Right cardiac atrium (tissue), 5 donors: ENCODE data around the gene VPS13D. TPM values are rescaled to one million over a fixed set of nuclear protein-coding genes. Genes with fewer than 3 reads are reported as not detected.
A peak's percentile ranks its signal among the peaks of the same experiment; 100 is the strongest.

Source experiments
- ATAC-seq, 2 donors: fragments of 200-7000 bp; cut with Tn5 transposase; one replicate each; pipeline versions ENCODE4 v1.8.0 to v1.9.1; 2020; ENCODE audit warnings: moderate library complexity in 2 of 2, mild to moderate bottlenecking in 1 of 2
- DNase-seq, 3 donors: peaks; one replicate each; pipeline ENCODE4 v3.0.0-alpha.2; 2020
- H3K27ac ChIP-seq: one replicate; pipeline ENCODE4 v1.5.1; 2013; ENCODE audit warnings: mild to moderate bottlenecking, low read length, control low read depth, moderate library complexity
- H3K27me3 ChIP-seq: one replicate; pipeline ENCODE4 v1.6.1; 2013; ENCODE audit not compliant: control insufficient read depth, insufficient read depth
- H3K4me1 ChIP-seq: one replicate; pipeline ENCODE4 v1.6.1; 2013; ENCODE audit warnings: low read length; ENCODE audit not compliant: control insufficient read depth, insufficient read depth
- H3K4me3 ChIP-seq: one replicate; pipeline ENCODE4 v1.5.1; 2013; ENCODE audit warnings: low read length, control low read depth
- H3K9me3 ChIP-seq: one replicate; pipeline ENCODE4 v1.6.1; 2013; ENCODE audit warnings: low read length; ENCODE audit not compliant: control insufficient read depth
- WGBS: extraction: QIAGEN DNeasy Blood & Tissue Kit; methylation state at CpG from one replicate; pipeline ENCODE4 v1.1.7; 2013; 5-methylcytosine and 5-hydroxymethylcytosine counted together
- intact Hi-C, 4 donors: fragments of 100-400 bp; cut with DNase I; formaldehyde crosslinking; loops; one replicate each; pipeline versions ENCODE4 v1.11.0 to v1.14.0; 2022 to 2023
- polyA plus RNA-seq: library from polyadenylated mRNA; stranded (reverse); fragments of 200-250 nt; gene quantifications from one replicate; pipeline ENCODE4 v1.2.3, GENCODE V29; 2013
- total RNA-seq, 4 donors: library from RNA; stranded (reverse); fragmentation: NEBNext Ultra II Directional; extraction: Animal tissue kit (Norgen Biotek cat#: 25700); gene quantifications; one replicate each; pipeline ENCODE4 v1.2.1, GENCODE V29; 2021
- donor health status: healthy with polysubstance abuse.
- donor health status: DM: no; HTN: yes; CAD: no.
- donor health status: DM: no; HTN: no; CAD: no.
- donor health status: DM: no; HTN: yes; CAD: no; lungs with severe emphysema.
- donor health status: DM: yes; HTN: yes; CAD: no.

The VPS13D gene
- total and polyA plus RNA-seq, 5 donors = 25.8 to 56.4 (median 54.8) TPM

- no peak overlapping the region for H3K27ac ChIP-seq
- H3K27me3 ChIP-seq = no peaks in the 10 kb centered on the region
- 88% methylated on average over 18 of the region's 18 CpGs for WGBS
- ATAC-seq = no peak
- peak in 1 of 3 donors; percentile 51 for DNase-seq
- H3K4me3 ChIP-seq = no peak overlapping the region
- H3K4me1 ChIP-seq = no peaks in the 10 kb centered on the region
- intact Hi-C loops = no loop called here
- H3K9me3 ChIP-seq = no peaks in the 10 kb centered on the region
Observed at GRCh38 chr1:12201352-12202189, 28.3 kb upstream of the VPS13D start.

DNA sequence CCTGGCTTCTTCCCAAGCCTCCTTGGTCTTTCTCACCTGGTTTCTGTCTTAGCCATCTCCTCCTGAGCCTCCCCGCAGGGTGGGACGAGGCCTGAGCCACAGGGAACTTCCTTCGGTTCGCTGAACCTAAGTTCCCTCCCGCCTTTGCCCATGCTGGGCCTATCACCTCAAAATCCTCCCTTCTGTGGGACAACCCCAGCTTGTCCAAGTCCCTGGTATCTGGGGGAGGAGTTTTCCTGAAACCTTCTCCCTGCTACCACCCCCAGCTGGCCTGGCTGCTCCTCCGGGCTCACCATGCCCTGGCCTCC, 27.7 kb upstream of the VPS13D start:
- Histone ChIP-seq H3K4me1 (no peaks in the 10 kb centered on the region), H3K4me3 (no peak overlapping the region), H3K27ac (no peak overlapping the region), H3K9me3 (no peaks in the 10 kb centered on the region), H3K27me3 (no peaks in the 10 kb centered on the region)
- WGBS = 91% methylated on average over 6 of the region's 6 CpGs
- ATAC-seq (no peak), DNase-seq (peak in 1 of 3 donors; percentile 26)
- intact Hi-C loops = no loop called here

DNA sequence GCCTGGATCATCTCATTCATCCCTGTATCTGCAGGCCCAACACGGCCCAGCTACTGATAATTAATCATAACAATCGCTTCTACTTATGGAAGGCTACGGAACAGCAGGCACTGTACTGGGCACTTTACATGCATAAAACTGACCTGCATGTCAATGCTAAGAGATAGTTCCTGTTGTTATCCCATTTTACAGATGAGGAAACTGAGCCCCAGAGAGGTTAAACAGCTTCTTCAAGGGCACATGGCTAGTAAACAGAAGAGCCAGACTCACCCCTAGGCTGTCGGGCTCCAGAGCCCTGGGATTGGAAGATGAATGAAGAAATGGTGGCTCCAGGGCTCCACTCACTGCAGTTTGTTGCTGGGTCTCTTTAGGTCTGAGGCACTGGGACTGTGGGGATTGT, 27.3 kb upstream of the VPS13D start:
- Histone ChIP-seq H3K27ac (no peak overlapping the region), H3K27me3 (no peaks in the 10 kb centered on the region), H3K4me1 (no peaks in the 10 kb centered on the region), H3K4me3 (no peak overlapping the region), H3K9me3 (no peaks in the 10 kb centered on the region)
- ATAC-seq = no peak
- no peak for DNase-seq
- intact Hi-C loops = no loop called here
- WGBS = 92% methylated on average over 4 of the region's 4 CpGs

DNA sequence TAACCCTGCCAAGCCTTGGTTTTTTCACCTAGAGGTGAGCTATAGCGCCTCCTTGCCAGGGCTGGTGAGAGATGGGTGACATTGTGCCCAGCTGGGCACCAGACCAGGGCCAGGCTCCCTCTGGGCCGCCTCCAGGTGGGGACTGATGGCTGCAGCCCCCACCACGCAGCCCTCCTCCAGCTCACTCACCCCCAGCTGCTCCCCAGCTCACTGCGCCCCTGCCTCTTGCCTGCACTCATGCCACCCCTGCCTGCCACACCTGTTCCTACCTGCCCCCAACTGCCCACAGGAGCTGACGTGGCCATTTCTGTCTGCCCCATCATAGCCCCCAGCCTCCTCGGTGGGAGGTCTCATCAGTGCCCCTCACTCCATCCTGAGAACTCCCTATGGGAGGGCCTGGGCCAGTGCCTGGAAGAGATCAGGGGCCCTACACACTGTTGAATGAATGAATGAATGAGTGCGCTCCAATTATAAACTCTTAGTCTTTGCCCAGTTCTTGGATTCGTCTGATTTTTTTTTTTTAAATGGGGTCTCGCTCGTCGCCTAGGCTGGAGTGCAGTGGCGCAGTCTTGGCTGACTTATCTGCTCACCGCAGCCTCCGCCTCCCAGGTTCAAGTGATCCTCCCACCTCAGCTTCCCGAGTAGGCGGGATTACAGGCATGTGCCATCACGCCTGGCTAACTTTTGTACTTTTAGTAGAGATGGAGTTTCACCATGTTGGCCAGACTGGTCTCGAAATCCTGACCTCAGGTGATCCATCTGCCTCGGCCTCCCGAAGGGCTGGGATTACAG, 26.4 kb upstream of the VPS13D start:
- intact Hi-C loops = no loop called here
- H3K27me3 ChIP-seq = no peaks in the 10 kb centered on the region
- no peaks in the 10 kb centered on the region for H3K4me1 ChIP-seq
- WGBS = 92% methylated on average over 20 of the region's 20 CpGs
- DNase-seq = peak in 1 of 3 donors; percentile 46
- no peak overlapping the region for H3K27ac ChIP-seq
- ATAC-seq = no peak
- no peaks in the 10 kb centered on the region for H3K9me3 ChIP-seq
- H3K4me3 ChIP-seq = no peak overlapping the region

- ATAC-seq (no peak), DNase-seq (peak in 1 of 3 donors; percentile 12)
- Histone ChIP-seq H3K9me3 (no peaks in the 10 kb centered on the region), H3K27me3 (no peaks in the 10 kb centered on the region), H3K4me3 (no peak overlapping the region), H3K4me1 (peaks cover 2% of the 10 kb centered on the region), H3K27ac (no peak overlapping the region)
- 87% methylated on average over 7 of the region's 7 CpGs for WGBS
- intact Hi-C loops = no loop called here
Observed at GRCh38 chr1:12204140-12204539, 25.7 kb upstream of the VPS13D start.

DNA sequence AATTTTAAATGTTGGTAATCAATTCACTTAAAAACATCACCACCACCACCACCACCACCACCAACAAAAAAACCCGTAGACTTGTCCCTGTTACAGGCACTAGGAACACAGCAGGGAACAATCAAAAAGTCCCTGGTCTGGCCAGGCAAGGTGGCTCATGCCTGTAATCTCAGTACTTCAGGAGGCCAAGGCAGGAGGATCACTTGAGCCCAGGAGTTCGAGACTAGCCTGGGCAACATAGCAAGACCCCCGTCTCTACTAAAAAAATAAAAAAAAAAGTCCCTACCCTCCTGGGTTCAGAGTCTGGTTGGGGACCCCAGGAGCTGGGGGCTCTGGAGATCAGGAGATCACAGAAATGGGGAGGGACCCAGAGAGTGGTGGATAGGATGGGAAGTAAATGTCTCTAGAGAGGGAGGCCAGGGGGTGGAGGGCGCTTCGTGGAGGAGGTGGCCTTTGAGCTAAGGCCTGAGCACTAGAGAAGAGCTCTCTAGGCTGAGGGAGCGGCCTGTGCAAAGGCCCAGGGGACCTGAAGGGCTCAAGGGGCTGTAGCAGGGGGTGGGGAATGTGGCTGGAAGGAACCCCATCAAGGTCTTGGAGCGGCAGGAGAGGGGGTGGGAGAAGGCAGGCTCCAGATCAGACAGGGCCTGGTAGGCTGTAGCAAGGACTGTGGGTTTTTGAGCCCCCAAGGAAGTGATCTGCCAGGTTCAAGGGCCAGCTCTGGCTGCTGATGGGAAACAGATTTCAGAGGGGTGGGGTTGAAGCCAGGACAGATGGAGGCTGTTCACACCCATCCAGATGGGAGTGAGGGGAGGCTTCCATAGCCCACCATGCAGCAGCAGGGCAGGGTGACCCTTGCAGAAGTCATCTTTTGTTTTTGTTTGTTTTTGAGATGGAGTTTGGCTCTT, 24.8 kb upstream of the VPS13D start:
- no peak overlapping the region for H3K27ac ChIP-seq
- intact Hi-C loops = no loop called here
- WGBS = 86% methylated on average over 7 of the region's 7 CpGs
- ATAC-seq (no peak), DNase-seq (peak in 1 of 3 donors; percentile 39)
- peaks cover 2% of the 10 kb centered on the region for H3K4me1 ChIP-seq
- H3K4me3 ChIP-seq = no peak overlapping the region
- H3K9me3 ChIP-seq = no peaks in the 10 kb centered on the region
- no peaks in the 10 kb centered on the region for H3K27me3 ChIP-seq

DNA sequence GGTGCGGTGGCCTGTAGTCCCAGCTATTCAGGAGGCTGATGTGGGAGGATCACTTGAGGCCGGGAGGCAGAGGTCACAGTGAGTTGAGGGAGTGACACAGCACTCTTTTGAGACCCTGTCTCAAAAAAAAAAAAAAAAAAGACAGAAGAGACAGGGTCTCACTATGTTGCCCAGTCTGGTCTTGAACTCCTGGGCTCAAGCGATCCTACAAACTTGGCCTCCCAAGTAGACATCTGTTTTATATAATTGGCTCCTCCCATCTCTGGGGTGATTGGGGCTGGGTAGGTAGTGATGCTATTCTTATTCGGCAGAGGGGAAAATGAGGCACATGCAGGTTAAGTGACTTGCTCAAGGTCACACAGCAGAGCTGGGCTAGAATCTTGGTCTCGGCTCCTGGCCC, 23.6 kb upstream of the VPS13D start:
- Histone ChIP-seq H3K9me3 (no peaks in the 10 kb centered on the region), H3K4me3 (no peak overlapping the region), H3K27ac (no peak overlapping the region), H3K27me3 (no peaks in the 10 kb centered on the region), H3K4me1 (peaks cover 2% of the 10 kb centered on the region)
- ATAC-seq = no peak
- 86% methylated on average over 5 of the region's 5 CpGs for WGBS
- peak in 1 of 3 donors; percentile 6 for DNase-seq
- intact Hi-C loops = loop anchor here in 1 of 4 donors (2.0 kb wide), 1 partner anchor 79 kb away; no protein-coding TSS in a partner anchor

GRCh38 chr1:12206792-12207424, 22.9 kb upstream of the VPS13D start:
- H3K9me3 ChIP-seq = no peaks in the 10 kb centered on the region
- no peak overlapping the region for H3K27ac ChIP-seq
- peaks cover 2% of the 10 kb centered on the region for H3K4me1 ChIP-seq
- H3K27me3 ChIP-seq = no peaks in the 10 kb centered on the region
- intact Hi-C loops = loop anchor here in 1 of 4 donors (2.0 kb wide), 1 partner anchor 80 kb away; no protein-coding TSS in a partner anchor
- ATAC-seq = no peak
- peak in 1 of 3 donors; percentile 37 for DNase-seq
- WGBS = 79% methylated on average over 17 of the region's 17 CpGs
- no peak overlapping the region for H3K4me3 ChIP-seq

GRCh38 chr1:12208271-12208670, 21.6 kb upstream of the VPS13D start:
- peak in 1 of 3 donors; percentile 9 for DNase-seq
- Histone ChIP-seq H3K27me3 (no peaks in the 10 kb centered on the region), H3K4me3 (no peak overlapping the region), H3K9me3 (no peaks in the 10 kb centered on the region), H3K4me1 (peaks cover 2% of the 10 kb centered on the region), H3K27ac (no peak overlapping the region)
- ATAC-seq = peak; percentile 9 to 11
- intact Hi-C loops = loop anchor here in 1 of 4 donors (2.0 kb wide), 1 partner anchor 83 kb away; no protein-coding TSS in a partner anchor
- WGBS = 57% methylated on average over 6 of the region's 6 CpGs
